Stomach smooth muscle (tissue), 2 donors: ENCODE measurements around the gene MTMR11.

Experiments
- H3K27ac ChIP-seq: one replicate; pipeline ENCODE4 v1.7.0; 2013; ENCODE audit warnings: mild to moderate bottlenecking, low read length, inconsistent platforms
- H3K27me3 ChIP-seq, 2 donors: one replicate each; pipeline ENCODE4 v1.7.0; 2013; ENCODE audit warnings: low read length in 2 of 2; ENCODE audit not compliant: insufficient read depth in 2 of 2, control insufficient read depth in 1 of 2
- H3K36me3 ChIP-seq, 2 donors: one replicate each; pipeline ENCODE4 v1.7.0; 2013; ENCODE audit warnings: low read length in 2 of 2; ENCODE audit not compliant: control insufficient read depth in 2 of 2, insufficient read depth in 2 of 2
- H3K4me1 ChIP-seq: one replicate; pipeline ENCODE4 v1.7.0; 2013; ENCODE audit warnings: low read length; ENCODE audit not compliant: control insufficient read depth, insufficient read depth
- H3K4me3 ChIP-seq, 2 donors: one replicate each; pipeline ENCODE4 v1.7.0; 2013; ENCODE audit warnings: low read length in 2 of 2
- H3K9ac ChIP-seq, 2 donors: one replicate each; pipeline ENCODE4 v1.7.0; 2013; ENCODE audit warnings: low read length in 2 of 2, mild to moderate bottlenecking in 1 of 2
- H3K9me3 ChIP-seq, 2 donors: one replicate each; pipeline ENCODE4 v1.7.0; 2013; ENCODE audit warnings: low read length in 2 of 2; ENCODE audit not compliant: control insufficient read depth in 2 of 2
- donor health status: healthy.
- donor health status: Pancreatic carcinoma.

The MTMR11 gene

DNA sequence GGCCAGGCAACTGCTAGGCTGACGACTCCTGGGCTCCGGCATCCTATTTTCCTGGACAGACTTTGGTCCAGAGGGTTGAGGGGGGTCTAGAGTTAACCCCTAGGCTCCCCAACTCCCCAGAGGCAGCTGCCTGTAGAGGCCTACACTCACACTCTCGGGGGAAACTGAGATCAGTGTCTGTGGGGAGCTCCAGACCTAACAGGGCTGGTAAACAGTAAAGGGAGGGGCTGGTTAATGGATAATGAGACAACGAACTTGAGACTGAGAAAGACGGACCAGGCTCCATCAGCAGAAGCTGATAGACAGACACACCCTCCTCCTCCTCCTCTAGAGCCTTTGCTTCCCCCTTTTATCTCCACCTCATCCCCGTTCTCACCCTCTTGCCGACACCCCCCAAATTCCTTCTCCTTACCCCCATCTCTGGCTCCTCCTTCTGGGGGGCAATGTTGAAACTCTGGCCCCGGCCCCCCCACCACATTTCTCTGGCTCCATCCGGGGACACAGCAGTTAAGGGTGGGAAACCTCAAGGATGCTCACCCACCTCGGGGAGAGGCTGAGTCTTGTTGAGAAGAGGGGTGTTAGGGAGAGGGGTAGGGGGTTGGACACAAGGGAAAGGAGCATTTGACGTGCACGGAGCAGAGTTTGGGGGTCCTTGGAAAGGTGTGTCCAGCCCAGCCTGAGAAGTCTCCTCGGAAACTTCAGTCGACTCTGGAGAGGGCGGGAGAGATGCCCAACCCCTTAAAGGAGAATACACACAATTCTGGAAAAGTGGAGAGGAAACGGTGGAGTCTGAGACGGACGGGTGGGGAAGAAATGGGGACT, at the start of gene MTMR11:
Gene MTMR11 (minus strand): TSS at position 710 of the 822 bp plus-strand sequence. CDS start 232 bp downstream, at position 478.
- Histone ChIP-seq H3K4me3 (peak within 1 kb of the TSS; percentile 72 to 92), H3K9me3 (no peaks in the 10 kb centered on the region), H3K27ac (peak within 1 kb of the TSS; percentile 80), H3K9ac (peak within 1 kb of the TSS; percentile 81 to 85), H3K4me1 (peaks cover 46% of the 10 kb centered on the region), H3K27me3 (no peaks in the 10 kb centered on the region), H3K36me3 (peaks cover 7 to 15% of the 10 kb centered on the region in 2 donors)

- Histone ChIP-seq H3K9me3 (no peaks in the 10 kb centered on the region), H3K36me3 (peaks cover 7 to 10% of the 10 kb centered on the region in 2 donors), H3K27me3 (no peaks in the 10 kb centered on the region), H3K9ac (no peak overlapping the region), H3K4me1 (peaks cover 5% of the 10 kb centered on the region), H3K27ac (no peak overlapping the region), H3K4me3 (no peak overlapping the region)
Measured at GRCh38 chr1:149979972-149980540, 43.4 kb upstream of the MTMR11 start.

DNA sequence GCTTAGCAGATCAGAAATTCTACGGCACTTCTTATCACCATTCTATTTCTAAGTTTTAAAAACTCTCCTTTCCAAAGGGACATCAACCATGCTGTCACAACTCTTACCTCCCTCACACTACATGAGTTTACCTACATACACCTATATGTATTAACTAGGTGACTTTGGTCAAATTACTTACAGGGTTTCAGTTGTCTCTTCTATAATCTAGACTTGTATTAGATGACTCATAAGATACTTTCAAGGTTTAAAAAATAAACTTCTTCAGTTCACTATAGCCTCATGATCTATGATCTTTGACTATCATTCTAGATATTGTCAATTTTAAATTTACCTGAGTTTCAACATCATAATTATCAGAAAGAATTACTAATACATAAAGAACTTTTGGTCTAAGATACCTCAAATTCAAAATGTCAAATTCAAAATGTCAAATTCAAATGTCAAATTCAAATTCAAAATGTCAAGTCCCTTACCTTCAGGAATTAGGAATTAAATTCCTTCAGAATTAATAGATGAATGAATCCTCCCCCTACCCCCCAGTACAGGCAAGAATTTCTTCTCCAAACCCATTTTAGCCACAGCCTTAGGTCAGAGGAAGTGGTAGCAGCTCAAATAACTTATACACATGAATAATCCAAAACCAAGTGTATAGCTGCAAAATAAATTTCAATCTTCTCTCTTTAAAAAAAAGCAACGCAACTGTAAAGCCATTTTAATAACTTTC, 42.7 kb upstream of the MTMR11 start:
- Histone ChIP-seq H3K27me3 (no peaks in the 10 kb centered on the region), H3K36me3 (peaks cover 10 to 13% of the 10 kb centered on the region in 2 donors), H3K4me3 (no peak overlapping the region), H3K9ac (no peak overlapping the region), H3K27ac (no peak overlapping the region), H3K4me1 (peaks cover 5% of the 10 kb centered on the region), H3K9me3 (no peaks in the 10 kb centered on the region)

DNA sequence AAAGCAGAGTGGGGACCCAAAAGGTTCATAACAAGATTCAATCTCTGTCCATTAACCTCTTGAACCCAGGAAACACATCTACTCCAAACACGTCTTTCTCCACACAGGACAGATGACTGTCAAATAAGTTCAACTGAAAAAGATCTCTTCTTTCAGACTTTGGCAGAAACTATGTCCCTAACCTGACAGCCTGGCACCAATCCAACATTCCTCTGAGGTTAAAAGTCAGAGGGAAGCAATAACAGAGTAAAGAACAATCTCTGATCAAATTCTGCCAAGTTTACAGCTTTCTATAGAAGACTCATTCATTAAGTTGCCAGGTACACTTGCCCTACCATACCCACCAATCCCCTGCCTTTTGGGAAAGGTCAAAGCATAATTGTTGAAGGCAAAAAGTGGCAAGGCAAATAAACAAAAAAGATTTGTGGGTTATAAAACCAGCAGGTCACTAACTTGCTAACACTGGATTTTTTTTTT, 41.9 kb upstream of the MTMR11 start:
- H3K27me3 ChIP-seq = no peaks in the 10 kb centered on the region

DNA sequence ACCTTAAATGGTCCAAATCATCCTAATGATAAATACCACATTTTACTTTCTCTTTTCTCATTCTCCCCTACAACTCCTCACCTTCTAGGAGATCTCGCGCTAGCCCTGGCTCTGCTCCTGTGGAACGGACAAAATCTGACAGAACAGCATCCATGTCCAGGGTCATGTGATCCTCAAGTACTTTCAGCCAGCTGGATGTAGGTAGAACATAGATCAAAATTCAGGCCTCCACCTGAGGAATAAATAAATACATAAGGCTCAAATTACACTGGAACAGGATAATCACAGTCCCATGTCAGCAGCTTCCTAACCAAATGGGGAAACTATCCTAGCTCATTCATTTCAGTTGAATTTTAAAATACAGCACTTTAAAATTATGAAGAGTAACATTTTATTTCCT, 40.7 kb upstream of the MTMR11 start:
- Histone ChIP-seq H3K27ac (no peak overlapping the region), H3K27me3 (no peaks in the 10 kb centered on the region), H3K36me3 (peaks cover 21 to 28% of the 10 kb centered on the region in 2 donors), H3K9ac (no peak overlapping the region), H3K4me3 (no peak overlapping the region), H3K4me1 (peaks cover 5% of the 10 kb centered on the region), H3K9me3 (no peaks in the 10 kb centered on the region)

More for the DNA sequence above, 41.9 kb upstream of the MTMR11 start:
- Histone ChIP-seq H3K36me3 (peaks cover 14 to 17% of the 10 kb centered on the region in 2 donors), H3K4me3 (no peak overlapping the region), H3K9ac (no peak overlapping the region), H3K27ac (no peak overlapping the region), H3K4me1 (peaks cover 5% of the 10 kb centered on the region), H3K9me3 (no peaks in the 10 kb centered on the region)

- no peaks in the 10 kb centered on the region for H3K9me3 ChIP-seq
- no peak overlapping the region for H3K9ac ChIP-seq
- H3K27ac ChIP-seq = no peak overlapping the region
- no peaks in the 10 kb centered on the region for H3K27me3 ChIP-seq
- peaks cover 35 to 44% of the 10 kb centered on the region in 2 donors for H3K36me3 ChIP-seq
- no peak overlapping the region for H3K4me3 ChIP-seq
- H3K4me1 ChIP-seq = no peaks in the 10 kb centered on the region
Measured at GRCh38 chr1:149972547-149972946, 35.9 kb upstream of the MTMR11 start.

- Histone ChIP-seq H3K9me3 (no peaks in the 10 kb centered on the region), H3K27ac (no peak overlapping the region), H3K36me3 (peaks cover 39 to 44% of the 10 kb centered on the region in 2 donors), H3K4me3 (no peak overlapping the region), H3K27me3 (no peaks in the 10 kb centered on the region), H3K9ac (no peak overlapping the region), H3K4me1 (peaks cover 5% of the 10 kb centered on the region)
Measured at GRCh38 chr1:149967646-149968045, 31.0 kb upstream of the MTMR11 start.

GRCh38 chr1:149967041-149967440, 30.4 kb upstream of the MTMR11 start:
- Histone ChIP-seq H3K9me3 (no peaks in the 10 kb centered on the region), H3K4me1 (peaks cover 5% of the 10 kb centered on the region), H3K36me3 (peaks cover 39 to 40% of the 10 kb centered on the region in 2 donors), H3K27me3 (no peaks in the 10 kb centered on the region), H3K9ac (no peak overlapping the region), H3K4me3 (no peak overlapping the region), H3K27ac (no peak overlapping the region)

DNA sequence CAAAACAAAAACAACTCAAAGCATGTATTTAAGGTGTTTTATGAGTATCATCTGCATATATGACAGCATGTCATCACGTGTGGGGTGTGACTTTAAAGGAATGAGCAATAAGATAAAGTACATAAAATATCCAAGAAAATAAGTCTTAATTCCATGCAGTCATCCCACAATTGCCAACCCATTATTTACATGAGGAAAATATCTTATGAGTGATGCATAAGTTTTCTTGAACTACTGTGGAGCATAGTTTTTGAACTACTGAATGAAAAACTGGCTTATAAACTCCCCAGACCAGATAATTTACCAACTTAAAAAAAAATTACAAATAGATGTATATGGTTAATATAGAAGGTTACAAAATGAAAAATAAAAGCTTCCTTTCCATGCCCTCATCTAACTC, 29.7 kb upstream of the MTMR11 start:
- Histone ChIP-seq H3K4me3 (no peak overlapping the region), H3K9me3 (no peaks in the 10 kb centered on the region), H3K9ac (no peak overlapping the region), H3K4me1 (peaks cover 5% of the 10 kb centered on the region), H3K27me3 (no peaks in the 10 kb centered on the region), H3K27ac (no peak overlapping the region), H3K36me3 (peaks cover 38 to 39% of the 10 kb centered on the region in 2 donors)

GRCh38 chr1:149965440-149965839, 28.8 kb upstream of the MTMR11 start:
- no peak overlapping the region for H3K27ac ChIP-seq
- H3K4me3 ChIP-seq = no peak overlapping the region
- H3K4me1 ChIP-seq = peaks cover 5% of the 10 kb centered on the region
- H3K36me3 ChIP-seq = peaks cover 32 to 35% of the 10 kb centered on the region in 2 donors
- H3K9ac ChIP-seq = no peak overlapping the region
- no peaks in the 10 kb centered on the region for H3K27me3 ChIP-seq
- H3K9me3 ChIP-seq = no peaks in the 10 kb centered on the region
